Activated T-cell treated with anti-CD3 and anti-CD28 coated beads, Interleukin-2, amount 50 U/mL, for 72 hours (primary cell): ENCODE results near the gene MVP. TPM values are rescaled to one million over a fixed set of nuclear protein-coding genes. Genes with fewer than 3 reads are reported as not detected.
"Not testable (repeated sequence)": the region's sequence is repeated elsewhere in the genome, so short reads cannot be mapped to it uniquely, and the experiment has no call there.

Experiments
- ATAC-seq, 2 donors: fragments of 150-1000 bp; cut with Tn5 transposase; replicated peaks in 1 of 2; 2 replicates each; pipeline ENCODE4 v1.10.0; 2021; ENCODE audit warnings: moderate library complexity in 2 of 2, mild to moderate bottlenecking in 1 of 2
- DNase-seq, 2 donors: peaks; one replicate each; pipeline ENCODE4 v3.0.0; 2021 to 2022; ENCODE audit warnings: mixed read lengths in 1 of 2
- H3K27ac Mint-ChIP-seq: one replicate; pipeline ENCODE4 v1.8.0; 2022; ENCODE audit warnings: mild to moderate bottlenecking, moderate library complexity, mixed read lengths
- H3K27me3 Mint-ChIP-seq: one replicate; pipeline ENCODE4 v1.8.0; 2022; ENCODE audit warnings: low read depth, mixed read lengths
- H3K36me3 Mint-ChIP-seq, 2 donors: one replicate each; pipeline ENCODE4 v1.8.0; 2022; ENCODE audit warnings: mixed read lengths in 2 of 2, mild to moderate bottlenecking in 1 of 2; ENCODE audit not compliant: insufficient read depth in 2 of 2
- H3K4me1 Mint-ChIP-seq: one replicate; pipeline ENCODE4 v1.8.0; 2022; ENCODE audit warnings: low read depth, mixed read lengths
- H3K4me3 Mint-ChIP-seq, 2 donors: one replicate each; pipeline ENCODE4 v1.8.0; 2022; ENCODE audit warnings: mild to moderate bottlenecking in 2 of 2, mixed read lengths in 2 of 2, moderate library complexity in 2 of 2
- H3K9me3 Mint-ChIP-seq, 2 donors: one replicate each; pipeline ENCODE4 v1.8.0; 2022; ENCODE audit warnings: mixed read lengths in 2 of 2
- total RNA-seq, 2 donors: library from RNA; stranded (reverse); gene quantifications; one replicate each; pipeline ENCODE4 v1.2.3, GENCODE V29; 2022

Gene MVP
- 100 to 1,000 TPM; 148 to 161 TPM for total RNA-seq

GRCh38 chr16:29820271-29820701 lies at the start of gene MVP:
TSS of gene MVP (plus strand) at chr16:29820462. CDS start at chr16:29830550, 10,088 bp downstream.
- H3K36me3 Mint-ChIP-seq, result peaks cover 15 to 30% of the 10 kb centered on the region in 2 donors
- peaks cover 77% of the 10 kb centered on the region for H3K4me1 Mint-ChIP-seq
- ATAC-seq (peak; percentile 15 to 18), DNase-seq (peak; percentile 61 to 67)
- peak within 1 kb of the TSS; percentile 97 for H3K27ac Mint-ChIP-seq
- H3K4me3 Mint-ChIP-seq, result peak within 1 kb of the TSS; percentile 83 to 97
- H3K9me3 Mint-ChIP-seq, result no peaks in the 10 kb centered on the region
- H3K27me3 Mint-ChIP-seq, result no peaks in the 10 kb centered on the region

DNA sequence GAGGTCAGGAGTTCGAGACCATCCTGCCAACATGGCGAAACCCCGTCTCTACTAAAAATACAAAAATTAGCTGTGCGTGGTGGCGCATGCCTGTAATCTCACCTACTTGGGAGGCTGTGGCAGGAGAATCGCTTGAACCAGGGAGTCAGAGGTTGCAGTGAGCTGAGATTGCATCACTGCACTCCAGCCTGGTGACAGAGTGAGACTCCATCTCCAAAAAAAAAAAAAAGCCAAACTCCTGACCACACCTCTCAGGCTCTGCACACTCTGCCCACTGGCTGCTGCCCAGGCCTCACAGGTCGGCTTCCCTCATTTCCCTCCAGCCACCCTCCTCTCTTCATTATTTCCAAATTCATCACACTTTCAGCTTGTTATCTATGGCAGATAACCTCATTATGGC lies 47.9 kb upstream of the MVP start:
- H3K9me3 Mint-ChIP-seq, H3K27ac Mint-ChIP-seq, H3K27me3 Mint-ChIP-seq, ATAC-seq, H3K4me1 Mint-ChIP-seq, DNase-seq, H3K4me3 Mint-ChIP-seq, H3K36me3 Mint-ChIP-seq: not testable (repeated sequence)

GRCh38 chr16:29774730-29775129 lies 45.5 kb upstream of the MVP start:
- no peak overlapping the region for H3K27ac Mint-ChIP-seq
- no peak for DNase-seq
- H3K27me3 Mint-ChIP-seq, result no peaks in the 10 kb centered on the region

DNA sequence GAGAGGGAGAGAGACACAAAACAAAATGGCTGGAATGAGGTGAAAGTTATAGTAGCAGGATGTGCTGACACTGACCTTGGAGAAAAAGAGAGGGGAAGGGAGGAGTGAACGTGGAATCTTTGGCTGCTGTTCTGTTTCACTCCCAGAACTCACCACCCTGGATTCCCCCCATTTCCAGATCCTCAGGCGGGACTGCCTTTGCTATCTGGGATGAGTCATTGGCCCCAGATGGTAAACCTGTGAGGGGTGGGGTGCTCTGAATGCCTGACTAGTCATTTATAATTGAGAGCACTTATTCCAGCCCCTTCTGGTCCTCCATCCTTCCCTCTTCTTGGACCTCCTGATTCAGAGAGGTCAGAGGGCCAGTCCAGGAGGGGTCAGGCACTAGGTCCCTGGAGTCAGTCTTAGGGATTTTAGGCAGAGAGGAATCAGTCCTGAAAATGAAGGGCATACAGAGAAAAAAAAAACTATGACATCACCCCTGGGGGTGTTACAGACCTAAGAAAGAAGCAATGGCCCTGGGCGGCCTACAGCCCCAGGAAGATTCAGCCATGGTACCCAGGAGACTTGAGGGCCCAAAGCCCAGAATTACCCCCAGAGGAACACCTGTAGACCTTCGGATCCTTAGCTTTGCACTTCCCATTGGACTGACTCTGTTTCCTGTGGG lies 44.4 kb upstream of the MVP start:
- H3K9me3 Mint-ChIP-seq, result no peaks in the 10 kb centered on the region
- H3K4me3 Mint-ChIP-seq, result no peak overlapping the region
- DNase-seq (no peak), ATAC-seq (no peak)
- no peak overlapping the region for H3K27ac Mint-ChIP-seq
- no peaks in the 10 kb centered on the region for H3K27me3 Mint-ChIP-seq
- H3K4me1 Mint-ChIP-seq, result peaks cover 4% of the 10 kb centered on the region
- no peaks in the 10 kb centered on the region for H3K36me3 Mint-ChIP-seq

More at GRCh38 chr16:29774730-29775129, 45.5 kb upstream of the MVP start:
- H3K4me3 Mint-ChIP-seq, result no peak overlapping the region
- H3K36me3 Mint-ChIP-seq, result no peaks in the 10 kb centered on the region
- no peak for ATAC-seq
- peaks cover 10% of the 10 kb centered on the region for H3K4me1 Mint-ChIP-seq
- no peaks in the 10 kb centered on the region for H3K9me3 Mint-ChIP-seq

DNA sequence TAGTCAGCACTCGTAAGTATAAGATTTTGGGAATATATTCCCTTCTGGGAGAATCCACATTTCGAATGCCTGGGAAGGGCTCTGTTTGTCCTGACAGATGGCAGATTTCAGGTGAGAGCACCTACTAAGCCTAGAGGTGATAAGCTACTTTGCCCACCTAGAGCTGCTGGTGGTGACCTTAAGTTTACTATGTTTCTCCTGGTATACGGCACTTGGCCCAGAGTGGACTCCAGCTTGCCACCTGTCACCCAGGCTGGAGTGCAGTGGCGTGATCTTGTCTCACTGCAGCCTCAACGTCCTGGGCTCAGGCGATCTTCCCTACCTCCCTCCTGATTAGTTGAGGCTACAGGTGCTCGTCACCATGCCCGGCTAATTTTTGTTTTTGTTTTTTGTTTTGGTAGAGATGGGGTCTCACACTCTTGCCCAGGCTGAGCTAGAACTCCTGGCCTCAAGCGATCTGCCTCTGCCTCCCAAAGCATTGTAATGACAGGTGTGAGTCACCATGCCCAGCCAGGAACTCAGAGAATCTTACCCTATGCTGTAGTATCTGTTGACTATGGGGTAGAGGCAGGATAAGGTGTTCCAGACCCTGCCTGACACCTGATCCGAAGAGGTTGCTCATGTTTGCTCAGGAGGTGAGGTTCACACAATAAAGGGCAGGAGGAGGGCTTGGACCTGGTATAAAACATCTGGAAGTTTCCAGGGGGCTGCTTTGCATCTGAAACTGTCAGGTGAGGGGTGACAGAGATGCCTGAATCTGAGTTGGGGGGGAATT lies 42.5 kb upstream of the MVP start, which contains the start of gene ZG16:
ZG16 (plus strand) TSS at position 681 of the 775 bp plus-strand sequence. CDS start 1,011 bp downstream, outside the sequence.
- Mint-ChIP-seq H3K36me3 (no peaks in the 10 kb centered on the region), H3K9me3 (no peaks in the 10 kb centered on the region)
- DNase-seq, result no peak

DNA sequence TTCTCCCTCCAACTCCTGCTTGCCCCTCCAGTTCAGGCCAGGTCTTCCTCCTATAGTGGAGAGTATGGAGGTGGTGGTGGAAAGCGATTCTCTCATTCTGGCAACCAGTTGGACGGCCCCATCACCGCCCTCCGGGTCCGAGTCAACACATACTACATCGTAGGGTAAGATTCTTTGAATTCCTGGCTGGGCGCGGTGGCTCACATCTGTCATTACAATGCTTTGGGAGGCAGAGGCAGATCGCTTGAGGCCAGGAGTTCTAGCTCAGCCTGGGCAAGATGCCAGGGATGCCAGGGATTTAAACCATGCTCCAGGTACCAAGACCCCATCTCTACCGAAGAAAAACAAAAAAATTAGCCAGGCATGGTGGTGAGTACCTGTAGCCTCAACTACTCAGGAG lies 40.8 kb upstream of the MVP start:
- Mint-ChIP-seq H3K9me3 (no peaks in the 10 kb centered on the region), H3K27me3 (no peaks in the 10 kb centered on the region), H3K4me3 (no peak overlapping the region), H3K27ac (no peak overlapping the region), H3K36me3 (no peaks in the 10 kb centered on the region), H3K4me1 (peaks cover 14% of the 10 kb centered on the region)
- no peak for DNase-seq
- ATAC-seq, result no peak

More for the DNA sequence above, 42.5 kb upstream of the MVP start, which contains the start of gene ZG16:
- no peak within 1 kb of the TSS for H3K27ac Mint-ChIP-seq
- no peaks in the 10 kb centered on the region for H3K27me3 Mint-ChIP-seq
- H3K4me1 Mint-ChIP-seq, result peaks cover 4% of the 10 kb centered on the region
- ATAC-seq, result no peak
- H3K4me3 Mint-ChIP-seq, result no peak within 1 kb of the TSS

DNA sequence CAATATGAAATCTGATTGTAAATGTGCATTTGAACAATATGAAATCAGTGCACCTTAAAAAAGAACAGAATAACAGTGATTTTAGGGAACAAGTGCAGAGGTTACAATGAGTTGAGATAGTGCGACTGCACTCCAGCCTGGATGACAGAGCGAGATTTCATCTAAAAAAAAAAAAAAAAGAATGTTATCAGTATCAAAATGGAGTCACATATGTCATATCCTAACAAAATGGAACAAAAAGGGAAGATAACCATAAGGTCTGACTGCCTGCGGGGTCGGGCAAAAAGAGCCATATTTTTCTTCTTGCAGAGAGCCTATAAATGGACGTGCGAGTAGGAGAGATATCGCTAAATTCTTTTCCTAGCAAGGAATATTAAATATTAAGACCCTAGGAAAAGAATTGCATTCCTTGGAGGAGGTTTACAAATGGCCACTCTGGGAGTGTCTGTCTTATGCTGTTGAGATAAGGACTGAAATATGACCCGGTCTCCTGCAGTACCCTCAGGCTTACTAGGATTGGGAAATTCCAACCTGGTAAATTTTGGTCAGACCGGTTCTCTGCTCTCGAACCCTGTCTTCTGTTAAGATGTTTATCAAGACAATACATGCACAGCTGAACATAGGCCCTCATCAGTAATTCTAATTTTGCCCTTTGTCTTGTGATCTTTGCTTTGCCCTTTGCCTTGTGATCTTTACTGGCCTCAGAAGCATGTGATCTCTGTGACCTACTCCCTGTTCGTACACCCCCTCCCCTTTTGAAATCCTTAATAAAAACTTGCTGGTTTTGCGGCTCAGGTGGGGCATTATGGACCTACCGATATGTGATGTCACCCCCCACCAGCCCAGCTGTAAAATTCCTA lies 36.9 kb upstream of the MVP start:
- DNase-seq, H3K9me3 Mint-ChIP-seq, H3K27ac Mint-ChIP-seq, ATAC-seq, H3K36me3 Mint-ChIP-seq, H3K4me3 Mint-ChIP-seq, H3K27me3 Mint-ChIP-seq: not testable (repeated sequence)
- H3K4me1 Mint-ChIP-seq, result peaks cover 23% of the 10 kb centered on the region

- H3K36me3 Mint-ChIP-seq, result no peaks in the 10 kb centered on the region
- no peaks in the 10 kb centered on the region for H3K27me3 Mint-ChIP-seq
- H3K9me3 Mint-ChIP-seq, result no peaks in the 10 kb centered on the region
- H3K4me1 Mint-ChIP-seq, result peaks cover 23% of the 10 kb centered on the region
- ATAC-seq (peak; percentile 91 to 96), DNase-seq (peak; percentile 43 to 66)
- no peak overlapping the region for H3K27ac Mint-ChIP-seq
- peak overlapping the region; percentile 45 to 67 for H3K4me3 Mint-ChIP-seq
Observed at GRCh38 chr16:29784157-29784556, 36.1 kb upstream of the MVP start.

- H3K9me3 Mint-ChIP-seq, result no peaks in the 10 kb centered on the region
- H3K4me1 Mint-ChIP-seq, result peaks cover 27% of the 10 kb centered on the region
- ATAC-seq, result peak; percentile 68 to 81
Observed at GRCh38 chr16:29784901-29785500, 35.3 kb upstream of the MVP start.

DNA sequence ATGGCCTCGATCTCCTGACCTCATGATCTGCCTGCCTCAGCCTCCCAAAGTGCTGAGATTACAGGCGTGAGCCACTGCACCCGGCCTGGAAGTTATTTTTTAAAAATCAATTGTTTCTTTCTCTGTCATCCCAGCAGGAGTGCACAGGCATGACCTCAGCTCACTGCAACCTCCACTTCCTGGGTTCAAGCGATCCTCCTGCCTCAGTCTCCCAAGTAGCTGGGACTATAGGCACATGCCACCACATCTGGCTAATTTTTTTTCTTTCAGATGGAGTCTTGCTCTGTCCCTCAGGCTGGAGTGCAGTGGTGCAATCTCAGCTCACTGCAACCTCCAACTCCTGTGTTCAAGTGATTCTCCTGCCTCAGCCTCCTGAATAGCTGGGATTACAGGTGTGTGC lies 33.1 kb upstream of the MVP start:
- not testable (repeated sequence) for H3K27ac Mint-ChIP-seq

More at GRCh38 chr16:29784901-29785500, 35.3 kb upstream of the MVP start:
- peak; percentile 79 to 82 for DNase-seq
- H3K27me3 Mint-ChIP-seq, result no peaks in the 10 kb centered on the region
- no peaks in the 10 kb centered on the region for H3K36me3 Mint-ChIP-seq
- H3K27ac Mint-ChIP-seq, result no peak overlapping the region
- peak overlapping the region; percentile 67 to 77 for H3K4me3 Mint-ChIP-seq

DNA sequence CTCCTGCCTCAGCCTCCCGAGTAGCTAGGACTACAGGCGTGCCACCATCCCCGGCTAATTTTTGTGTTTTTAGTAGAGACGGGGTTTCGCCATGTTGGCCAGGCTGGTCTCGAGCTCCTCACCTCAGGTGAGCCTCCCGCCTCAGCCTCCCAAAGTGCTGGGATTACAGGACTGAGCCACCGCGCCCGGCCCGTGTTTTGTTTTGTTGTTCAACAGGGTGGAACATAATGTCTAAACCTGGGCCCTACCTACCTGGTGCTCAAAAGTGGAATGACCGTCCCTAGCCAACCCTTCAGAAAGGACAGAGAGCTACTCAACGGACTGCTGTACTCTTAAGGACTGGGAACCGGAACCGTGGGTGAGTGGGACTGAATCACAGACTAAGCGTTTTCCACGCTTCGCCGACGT lies 30.5 kb upstream of the MVP start:
- H3K27me3 Mint-ChIP-seq, result no peaks in the 10 kb centered on the region
- peaks cover 11 to 18% of the 10 kb centered on the region in 2 donors for H3K36me3 Mint-ChIP-seq
- H3K4me3 Mint-ChIP-seq, result peak overlapping the region; percentile 94
- peaks cover 41% of the 10 kb centered on the region for H3K4me1 Mint-ChIP-seq
- H3K9me3 Mint-ChIP-seq, result no peaks in the 10 kb centered on the region
- H3K27ac Mint-ChIP-seq, result peak overlapping the region; percentile 92
- no peak for ATAC-seq
- DNase-seq, result peak in 1 of 2 donors; percentile 16

More for the DNA sequence above, 33.1 kb upstream of the MVP start:
- not testable (repeated sequence) for H3K9me3 Mint-ChIP-seq, H3K4me3 Mint-ChIP-seq, H3K36me3 Mint-ChIP-seq, ATAC-seq, H3K27me3 Mint-ChIP-seq, DNase-seq
- H3K4me1 Mint-ChIP-seq, result peaks cover 35% of the 10 kb centered on the region

- DNase-seq (peak; percentile 100), ATAC-seq (peak; percentile 95 to 96)
- Mint-ChIP-seq H3K9me3 (no peaks in the 10 kb centered on the region), H3K4me1 (peaks cover 35% of the 10 kb centered on the region), H3K4me3 (peak within 1 kb of the TSS; percentile 94), H3K36me3 (peaks cover 11 to 18% of the 10 kb centered on the region in 2 donors), H3K27me3 (no peaks in the 10 kb centered on the region), H3K27ac (peak within 1 kb of the TSS; percentile 92)
Observed at GRCh38 chr16:29790183-29790948, 29.9 kb upstream of the MVP start, which contains the start of gene KIF22. TSS of gene KIF22 (plus strand) at chr16:29790751. CDS start at chr16:29790760, 9 bp downstream.
